Activated T-cell treated with anti-CD3 and anti-CD28 coated beads, Interleukin-2, amount 50 U/mL, for 72 hours (primary cell): Measurements from ENCODE around the gene C2CD4D. TPM values are rescaled to one million over a fixed set of nuclear protein-coding genes. Genes with fewer than 3 reads are reported as not detected.
"Not testable (repeated sequence)": the region's sequence is repeated elsewhere in the genome, so short reads cannot be mapped to it uniquely, and the experiment has no call there.

Source experiments
- ATAC-seq, 2 donors: fragments of 150-1000 bp; cut with Tn5 transposase; replicated peaks in 1 of 2; 2 replicates each; pipeline ENCODE4 v1.10.0; 2021; ENCODE audit warnings: moderate library complexity in 2 of 2, mild to moderate bottlenecking in 1 of 2
- DNase-seq, 2 donors: peaks; one replicate each; pipeline ENCODE4 v3.0.0; 2021 to 2022; ENCODE audit warnings: mixed read lengths in 1 of 2
- H3K27ac Mint-ChIP-seq: one replicate; pipeline ENCODE4 v1.8.0; 2022; ENCODE audit warnings: mild to moderate bottlenecking, moderate library complexity, mixed read lengths
- H3K27me3 Mint-ChIP-seq: one replicate; pipeline ENCODE4 v1.8.0; 2022; ENCODE audit warnings: low read depth, mixed read lengths
- H3K36me3 Mint-ChIP-seq, 2 donors: one replicate each; pipeline ENCODE4 v1.8.0; 2022; ENCODE audit warnings: mixed read lengths in 2 of 2, mild to moderate bottlenecking in 1 of 2; ENCODE audit not compliant: insufficient read depth in 2 of 2
- H3K4me1 Mint-ChIP-seq: one replicate; pipeline ENCODE4 v1.8.0; 2022; ENCODE audit warnings: low read depth, mixed read lengths
- H3K4me3 Mint-ChIP-seq, 2 donors: one replicate each; pipeline ENCODE4 v1.8.0; 2022; ENCODE audit warnings: mild to moderate bottlenecking in 2 of 2, mixed read lengths in 2 of 2, moderate library complexity in 2 of 2
- H3K9me3 Mint-ChIP-seq, 2 donors: one replicate each; pipeline ENCODE4 v1.8.0; 2022; ENCODE audit warnings: mixed read lengths in 2 of 2
- total RNA-seq, 2 donors: library from RNA; stranded (reverse); gene quantifications; one replicate each; pipeline ENCODE4 v1.2.3, GENCODE V29; 2022

The C2CD4D gene
- total RNA-seq, 2 donors from 2014 or later = 2.1 to 4.4 TPM

DNA sequence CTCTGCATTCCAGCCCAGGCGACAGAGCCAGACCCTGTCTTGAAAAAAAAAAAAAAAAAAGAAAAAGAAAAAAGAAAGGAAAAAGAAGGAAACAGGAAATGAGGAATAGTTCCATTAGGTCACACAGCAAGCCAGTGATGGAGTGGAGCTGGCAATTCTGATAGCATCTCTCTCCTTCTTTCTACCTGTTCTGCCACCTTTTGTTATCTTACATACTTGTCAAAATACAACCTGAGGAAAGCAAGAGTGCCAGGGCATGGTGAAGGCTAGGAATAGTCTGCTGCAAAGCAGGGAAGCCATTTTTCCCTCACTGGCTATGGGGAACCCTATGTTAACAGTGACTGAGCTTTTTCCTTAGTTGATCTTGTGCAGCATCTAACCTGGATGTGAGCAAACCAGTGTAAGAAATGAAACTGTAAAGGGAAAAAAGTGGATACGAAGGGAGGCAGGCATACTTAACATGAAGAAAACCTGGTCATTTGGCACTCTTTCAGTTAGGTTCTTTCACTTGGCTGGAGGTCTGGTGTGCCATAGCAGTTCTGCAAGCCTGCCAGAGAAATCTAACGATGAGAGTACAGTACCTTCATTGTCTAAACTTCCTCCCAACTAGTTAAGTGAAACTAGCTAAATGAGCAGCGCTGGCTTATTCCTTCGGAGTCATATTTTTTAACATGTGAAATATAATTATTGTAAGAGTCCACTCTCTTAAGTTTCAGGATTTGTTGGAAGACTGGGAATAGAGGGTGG lies 31.8 kb upstream of the C2CD4D start:
- ATAC-seq (no peak), DNase-seq (no peak)
- Mint-ChIP-seq H3K4me3 (no peak overlapping the region), H3K27ac (peak overlapping the region; percentile 60), H3K27me3 (no peaks in the 10 kb centered on the region), H3K4me1 (peaks cover 21% of the 10 kb centered on the region), H3K9me3 (no peaks in the 10 kb centered on the region), H3K36me3 (peaks cover 0 to 11% of the 10 kb centered on the region in 2 donors)

DNA sequence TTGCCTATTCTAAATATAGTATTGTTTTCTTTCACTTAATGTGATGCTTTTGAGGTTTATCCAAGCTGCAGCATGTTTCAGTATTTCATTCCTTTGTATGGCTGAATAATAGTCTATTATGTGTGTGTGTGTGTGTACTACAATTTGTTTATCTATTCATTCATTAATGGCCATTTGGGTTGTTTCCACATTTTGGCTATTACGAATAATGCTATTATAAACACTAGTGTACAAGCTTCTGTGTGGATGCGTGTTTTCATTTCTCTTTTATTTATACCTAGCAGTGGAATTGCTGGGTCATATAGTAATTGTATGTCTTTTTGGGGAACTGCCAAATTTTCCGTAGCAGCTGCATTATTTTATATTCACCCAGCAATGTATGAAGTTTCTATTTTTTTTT lies 28.9 kb upstream of the C2CD4D start:
- no peaks in the 10 kb centered on the region for H3K9me3 Mint-ChIP-seq

GRCh38 chr1:151867765-151868411 lies 28.3 kb upstream of the C2CD4D start:
- DNase-seq = peak; percentile 27 to 29
- Mint-ChIP-seq H3K9me3 (no peaks in the 10 kb centered on the region), H3K36me3 (no peaks in the 10 kb centered on the region), H3K27me3 (no peaks in the 10 kb centered on the region), H3K4me3 (peak overlapping the region in 1 of 2 donors; percentile 4), H3K27ac (peak overlapping the region; percentile 85), H3K4me1 (peaks cover 13% of the 10 kb centered on the region)
- ATAC-seq = peak; percentile 70 to 82

More for the DNA sequence above, 28.9 kb upstream of the C2CD4D start:
- ATAC-seq (no peak), DNase-seq (no peak)
- H3K4me1 Mint-ChIP-seq = peaks cover 13% of the 10 kb centered on the region
- no peak overlapping the region for H3K4me3 Mint-ChIP-seq
- peaks cover 0 to 2% of the 10 kb centered on the region in 2 donors for H3K36me3 Mint-ChIP-seq
- peak overlapping the region; percentile 18 for H3K27ac Mint-ChIP-seq
- no peaks in the 10 kb centered on the region for H3K27me3 Mint-ChIP-seq

- H3K27me3 Mint-ChIP-seq = no peaks in the 10 kb centered on the region
- DNase-seq = no peak
- ATAC-seq = no peak
- H3K4me1 Mint-ChIP-seq = peaks cover 13% of the 10 kb centered on the region
- H3K36me3 Mint-ChIP-seq = no peaks in the 10 kb centered on the region
- peak overlapping the region; percentile 85 for H3K27ac Mint-ChIP-seq
- H3K4me3 Mint-ChIP-seq = no peak overlapping the region
- no peaks in the 10 kb centered on the region for H3K9me3 Mint-ChIP-seq
Observed at GRCh38 chr1:151867321-151867720, 27.7 kb upstream of the C2CD4D start.

- H3K36me3 Mint-ChIP-seq = no peaks in the 10 kb centered on the region
- H3K27me3 Mint-ChIP-seq = no peaks in the 10 kb centered on the region
- no peak for ATAC-seq
- no peak for DNase-seq
- peaks cover 19% of the 10 kb centered on the region for H3K4me1 Mint-ChIP-seq
- H3K9me3 Mint-ChIP-seq = no peaks in the 10 kb centered on the region
- no peak overlapping the region for H3K27ac Mint-ChIP-seq
- no peak overlapping the region for H3K4me3 Mint-ChIP-seq
Observed at GRCh38 chr1:151864411-151864810, 24.8 kb upstream of the C2CD4D start.

DNA sequence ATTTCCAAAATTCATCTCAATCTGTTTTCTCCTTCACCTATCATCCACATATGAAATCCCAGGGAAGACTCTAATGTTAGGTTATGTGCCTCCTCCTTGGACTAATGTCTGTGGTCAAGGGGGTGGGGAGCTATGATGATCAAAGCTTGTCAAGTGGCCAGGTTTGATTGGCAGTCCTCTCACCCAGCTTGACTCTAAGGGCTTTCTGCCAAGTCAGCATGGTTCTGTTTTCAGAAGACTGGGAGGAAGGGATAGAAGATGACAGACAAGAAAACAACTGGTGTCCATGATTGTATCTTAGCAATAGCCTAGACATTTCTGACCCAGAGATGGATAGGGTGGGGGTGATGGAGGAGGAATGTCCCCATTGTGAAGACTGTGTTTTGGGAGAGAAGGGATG lies 23.0 kb upstream of the C2CD4D start:
- H3K36me3 Mint-ChIP-seq = no peaks in the 10 kb centered on the region
- DNase-seq (no peak), ATAC-seq (no peak)
- H3K9me3 Mint-ChIP-seq = no peaks in the 10 kb centered on the region
- no peaks in the 10 kb centered on the region for H3K27me3 Mint-ChIP-seq
- no peak overlapping the region for H3K27ac Mint-ChIP-seq
- H3K4me1 Mint-ChIP-seq = peaks cover 10% of the 10 kb centered on the region
- H3K4me3 Mint-ChIP-seq = no peak overlapping the region

- peak in 1 of 2 donors; percentile 11 for ATAC-seq
- no peak for DNase-seq
- Mint-ChIP-seq H3K27ac (no peak overlapping the region), H3K27me3 (no peaks in the 10 kb centered on the region), H3K4me1 (peaks cover 8% of the 10 kb centered on the region), H3K36me3 (no peaks in the 10 kb centered on the region), H3K4me3 (no peak overlapping the region), H3K9me3 (no peaks in the 10 kb centered on the region)
Observed at GRCh38 chr1:151860504-151861187, 21.0 kb upstream of the C2CD4D start.

DNA sequence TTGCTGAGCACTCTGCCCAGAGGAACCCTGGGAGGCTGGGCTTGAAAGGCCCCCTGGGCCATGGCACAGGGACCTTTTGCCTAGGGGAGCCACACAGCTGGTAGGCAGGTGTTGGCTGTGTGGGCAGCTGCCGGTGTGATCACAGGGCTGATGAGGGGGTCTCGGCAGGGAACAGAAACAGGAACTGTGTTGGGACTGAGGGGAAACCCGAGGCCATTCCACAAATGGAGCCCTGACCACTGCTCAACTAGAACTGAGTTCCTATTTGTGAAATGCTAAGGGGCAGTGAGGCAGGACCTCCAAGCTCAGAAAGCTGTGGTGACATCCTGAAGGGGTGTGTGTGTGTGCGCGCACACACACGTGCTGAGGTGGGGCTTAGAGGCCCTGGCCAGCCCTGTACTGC lies 20.3 kb upstream of the C2CD4D start:
- Mint-ChIP-seq H3K27me3 (no peaks in the 10 kb centered on the region), H3K36me3 (no peaks in the 10 kb centered on the region), H3K27ac (peak overlapping the region; percentile 8), H3K4me1 (peaks cover 8% of the 10 kb centered on the region), H3K4me3 (no peak overlapping the region), H3K9me3 (no peaks in the 10 kb centered on the region)
- DNase-seq (no peak), ATAC-seq (no peak)

DNA sequence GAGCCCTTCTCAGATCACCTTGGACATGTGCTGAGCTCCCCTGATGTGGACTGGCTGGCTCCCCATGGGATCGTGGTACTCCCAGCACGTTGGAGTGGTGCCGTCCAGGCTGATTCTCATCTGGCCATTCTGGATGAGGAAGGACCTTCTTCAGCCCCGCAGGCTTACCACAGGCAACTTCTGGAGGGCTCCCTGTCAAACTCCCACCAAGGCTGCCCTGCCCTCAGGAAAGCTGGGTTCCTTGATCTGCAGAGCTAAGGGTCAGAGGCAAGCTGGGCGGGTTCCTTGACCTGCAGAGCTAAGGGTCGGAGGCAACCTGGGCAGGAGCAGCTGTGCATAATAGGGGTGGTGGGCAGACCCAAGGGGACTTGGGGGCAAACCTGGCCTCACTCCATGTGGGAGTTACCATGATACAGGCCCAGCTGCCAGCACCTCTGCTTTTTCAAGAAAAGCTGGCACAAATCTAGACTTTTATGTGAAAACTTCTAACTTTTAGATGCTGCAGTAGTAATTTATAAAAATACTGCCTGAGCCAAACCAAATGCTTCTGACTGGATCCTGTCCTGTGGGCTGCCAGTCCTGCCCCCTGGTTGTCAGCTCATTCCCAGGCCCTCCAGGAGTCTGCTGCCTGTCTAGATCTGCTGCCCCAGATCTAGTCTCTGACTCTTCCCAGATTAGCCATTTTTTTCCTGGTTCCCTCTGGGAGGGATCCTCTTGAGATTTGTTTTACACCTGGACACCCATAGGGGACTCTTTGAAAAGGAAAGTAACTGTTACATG lies 19.5 kb upstream of the C2CD4D start:
- H3K4me1 Mint-ChIP-seq = peaks cover 8% of the 10 kb centered on the region
- no peak overlapping the region for H3K4me3 Mint-ChIP-seq
- no peaks in the 10 kb centered on the region for H3K27me3 Mint-ChIP-seq
- ATAC-seq = peak in 1 of 2 donors; percentile 16
- no peak overlapping the region for H3K27ac Mint-ChIP-seq
- DNase-seq = no peak
- H3K36me3 Mint-ChIP-seq = no peaks in the 10 kb centered on the region
- H3K9me3 Mint-ChIP-seq = no peaks in the 10 kb centered on the region

DNA sequence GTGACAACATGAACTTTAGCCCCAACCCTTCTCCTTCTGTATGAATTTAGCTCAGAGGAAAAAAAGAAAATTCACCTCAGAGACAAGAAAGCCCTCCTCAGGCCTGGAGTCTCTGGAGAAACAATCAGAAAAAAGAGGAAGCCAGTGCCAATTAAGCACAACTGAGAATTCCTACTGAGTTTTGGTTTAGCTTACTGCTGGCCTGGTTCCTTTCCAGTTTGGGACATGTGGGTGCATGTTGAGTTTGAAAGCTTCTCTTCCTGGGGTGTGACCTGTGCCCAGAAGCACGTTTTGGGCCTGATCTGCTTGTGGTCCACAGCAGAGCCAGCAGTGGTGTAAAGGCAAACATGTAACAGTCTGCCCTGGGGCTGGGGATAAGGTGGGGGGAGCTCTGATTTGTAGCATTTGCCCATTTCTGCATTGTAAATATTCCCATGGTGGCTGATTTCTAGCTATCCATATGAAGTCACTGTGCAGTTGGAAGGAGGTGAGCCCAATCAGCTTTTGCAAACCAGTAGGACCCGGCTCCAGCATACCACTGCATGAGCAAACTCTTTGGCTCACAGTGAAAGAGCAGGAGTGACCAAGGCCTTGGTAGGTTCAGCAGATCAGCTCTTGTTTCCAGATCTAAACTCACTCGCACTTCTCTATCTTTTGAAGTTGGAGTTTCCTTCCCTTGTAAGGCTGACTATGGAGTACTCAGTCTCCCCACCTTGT lies 18.6 kb upstream of the C2CD4D start:
- no peak for DNase-seq
- Mint-ChIP-seq H3K27me3 (no peaks in the 10 kb centered on the region), H3K4me1 (peaks cover 8% of the 10 kb centered on the region), H3K4me3 (no peak overlapping the region), H3K27ac (no peak overlapping the region), H3K9me3 (no peaks in the 10 kb centered on the region), H3K36me3 (no peaks in the 10 kb centered on the region)
- no peak for ATAC-seq

DNA sequence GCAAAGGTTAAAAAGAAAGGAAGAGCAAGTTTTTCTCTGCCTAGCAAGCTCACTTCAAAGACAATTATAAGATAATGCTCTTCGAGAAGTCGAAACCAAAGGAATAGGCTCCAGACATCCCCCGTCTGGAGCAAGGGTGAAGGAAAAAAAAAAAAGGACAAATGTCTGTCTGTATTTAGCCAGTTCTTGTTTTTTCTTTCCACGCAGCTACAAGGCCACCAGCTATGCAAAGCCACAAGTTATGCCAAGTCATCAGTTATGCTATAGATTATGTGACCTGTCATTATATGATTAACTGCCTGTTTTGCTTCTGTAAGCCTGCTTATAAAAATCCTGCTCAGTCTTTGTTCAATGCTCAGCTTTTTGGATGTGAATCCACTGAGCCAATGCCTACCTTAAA lies 16.3 kb upstream of the C2CD4D start:
- no peak for ATAC-seq
- Mint-ChIP-seq H3K9me3 (no peaks in the 10 kb centered on the region), H3K4me3 (no peak overlapping the region), H3K27me3 (no peaks in the 10 kb centered on the region), H3K4me1 (peaks cover 8% of the 10 kb centered on the region), H3K27ac (no peak overlapping the region), H3K36me3 (peaks cover 0 to 2% of the 10 kb centered on the region in 2 donors)
- DNase-seq = no peak

DNA sequence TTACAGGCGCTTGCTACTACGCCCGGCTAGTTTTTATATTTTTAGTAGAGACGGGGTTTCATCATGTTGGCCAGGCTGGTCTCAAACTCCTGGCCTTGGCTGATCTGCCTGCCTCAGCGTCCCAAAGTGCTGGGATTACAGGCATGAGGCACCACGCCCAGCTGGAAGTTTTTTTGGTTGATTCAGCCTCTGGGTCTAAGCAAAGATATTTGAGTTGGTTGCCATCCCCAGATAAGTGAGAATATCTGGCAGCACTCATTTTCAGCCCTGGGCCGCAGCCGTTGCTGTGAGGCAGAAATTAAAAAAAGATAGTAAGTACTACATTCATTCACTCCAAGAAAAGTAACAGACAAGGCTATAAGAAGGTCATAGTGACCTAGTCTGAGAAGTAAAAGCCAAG lies 15.9 kb upstream of the C2CD4D start:
- H3K4me3 Mint-ChIP-seq, H3K36me3 Mint-ChIP-seq, H3K27me3 Mint-ChIP-seq, H3K9me3 Mint-ChIP-seq, H3K4me1 Mint-ChIP-seq, ATAC-seq, DNase-seq, H3K27ac Mint-ChIP-seq: not testable (repeated sequence)
